Lower lobe of right lung (tissue), 2 donors: ENCODE data around the gene SELL. TPM values are rescaled to one million over a fixed set of nuclear protein-coding genes. Genes with fewer than 3 reads are reported as not detected.
A peak's percentile ranks its signal among the peaks of the same experiment; 100 is the strongest.
"Not testable (repeated sequence)": the region's sequence is repeated elsewhere in the genome, so short reads cannot be mapped to it uniquely, and the experiment has no call there.

Experiments
- ATAC-seq, 2 donors: fragments of 200-7000 bp; cut with Tn5 transposase; one replicate each; pipeline ENCODE4 v1.9.1; 2020 to 2022; ENCODE audit warnings: mild to moderate bottlenecking in 2 of 2, moderate library complexity in 2 of 2
- DNase-seq: peaks from one replicate; pipeline ENCODE4 v3.0.0-alpha.2; 2020
- H3K27ac ChIP-seq: fragments of 200-600 bp; one replicate; pipeline ENCODE4 v1.8.0; 2022
- H3K27me3 ChIP-seq: fragments of 200-600 bp; one replicate; pipeline ENCODE4 v1.8.0; 2022; ENCODE audit warnings: low read depth
- H3K36me3 ChIP-seq: fragments of 200-600 bp; one replicate; pipeline ENCODE4 v1.8.0; 2022; ENCODE audit warnings: mild to moderate bottlenecking
- H3K4me1 ChIP-seq: fragments of 200-600 bp; one replicate; pipeline ENCODE4 v1.8.0; 2022
- H3K4me3 ChIP-seq: fragments of 200-600 bp; one replicate; pipeline ENCODE4 v1.8.0; 2022; ENCODE audit warnings: mild to moderate bottlenecking
- H3K9me3 ChIP-seq: fragments of 200-600 bp; one replicate; pipeline ENCODE4 v1.8.0; 2022
- CTCF ChIP-seq: fragments of 200-600 bp; IDR thresholded peaks from one replicate; pipeline ENCODE4 v1.8.0; 2022; ENCODE audit warnings: antibody characterized with exemption, mild to moderate bottlenecking
- intact Hi-C: fragments of 100-400 bp; cut with DNase I; formaldehyde crosslinking; loops from one replicate; pipeline ENCODE4 v1.11.0; 2022
- total RNA-seq: library from RNA; stranded (reverse); fragmentation: NEBNext Ultra II Directional; extraction: Animal tissue kit (Norgen Biotek cat#: 25700); gene quantifications from one replicate; pipeline ENCODE4 v1.2.1, GENCODE V29; 2021
- donor health status: DM: no; HTN: yes; CAD: no; lungs with severe emphysema.

SELL gene
- total RNA-seq, 1 donor from 2014 or later: 23.8 TPM

GRCh38 chr1:169696273-169697100, 14.9 kb downstream of the SELL start:
- TF ChIP-seq CTCF: no peak
- no peaks in the 10 kb centered on the region for H3K27me3 ChIP-seq
- no peak for DNase-seq
- H3K36me3 ChIP-seq: no peaks in the 10 kb centered on the region
- no peak overlapping the region for H3K27ac ChIP-seq
- no peak overlapping the region for H3K4me3 ChIP-seq
- no peak for ATAC-seq
- no peaks in the 10 kb centered on the region for H3K9me3 ChIP-seq
- peaks cover 23% of the 10 kb centered on the region for H3K4me1 ChIP-seq
- intact Hi-C loops: no loop called here

- peaks cover 23% of the 10 kb centered on the region for H3K4me1 ChIP-seq
Observed at GRCh38 chr1:169694304-169695075, 16.9 kb downstream of the SELL start.

GRCh38 chr1:169692756-169693460, 18.5 kb downstream of the SELL start:
- no peak overlapping the region for H3K27ac ChIP-seq
- intact Hi-C loops: no loop called here
- H3K4me1 ChIP-seq: peaks cover 18% of the 10 kb centered on the region
- H3K4me3 ChIP-seq: no peak overlapping the region
- no peak for TF ChIP-seq CTCF
- no peaks in the 10 kb centered on the region for H3K36me3 ChIP-seq
- ATAC-seq (peak; percentile 19 to 66), DNase-seq (no peak)
- no peaks in the 10 kb centered on the region for H3K9me3 ChIP-seq
- no peaks in the 10 kb centered on the region for H3K27me3 ChIP-seq

More at GRCh38 chr1:169694304-169695075, 16.9 kb downstream of the SELL start:
- no peak for TF ChIP-seq CTCF
- Histone ChIP-seq H3K27me3 (no peaks in the 10 kb centered on the region), H3K27ac (no peak overlapping the region), H3K4me3 (no peak overlapping the region), H3K9me3 (no peaks in the 10 kb centered on the region), H3K36me3 (no peaks in the 10 kb centered on the region)
- DNase-seq (no peak), ATAC-seq (peak; percentile 26 to 50)
- intact Hi-C loops: no loop called here

- peaks cover 11% of the 10 kb centered on the region for H3K4me1 ChIP-seq
- no peak for TF ChIP-seq CTCF
- H3K36me3 ChIP-seq: no peaks in the 10 kb centered on the region
- ATAC-seq: no peak
- H3K27ac ChIP-seq: no peak overlapping the region
- intact Hi-C loops: no loop called here
- no peaks in the 10 kb centered on the region for H3K9me3 ChIP-seq
- H3K27me3 ChIP-seq: no peaks in the 10 kb centered on the region
- H3K4me3 ChIP-seq: no peak overlapping the region
- no peak for DNase-seq
Observed at GRCh38 chr1:169690489-169690888, 20.9 kb downstream of the SELL start.

GRCh38 chr1:169689395-169689794, 22.0 kb downstream of the SELL start:
- intact Hi-C loops: no loop called here
- DNase-seq: no peak
- Histone ChIP-seq H3K4me3 (no peak overlapping the region), H3K4me1 (peaks cover 11% of the 10 kb centered on the region), H3K9me3 (no peaks in the 10 kb centered on the region), H3K36me3 (no peaks in the 10 kb centered on the region), H3K27ac (no peak overlapping the region), H3K27me3 (no peaks in the 10 kb centered on the region)
- ATAC-seq: no peak
- TF ChIP-seq CTCF: no peak

GRCh38 chr1:169688377-169688776, 23.0 kb downstream of the SELL start:
- H3K4me1 ChIP-seq: peaks cover 11% of the 10 kb centered on the region
- H3K27me3 ChIP-seq, DNase-seq, H3K27ac ChIP-seq, intact Hi-C loops, H3K4me3 ChIP-seq, ATAC-seq, H3K36me3 ChIP-seq, H3K9me3 ChIP-seq: not testable (repeated sequence)
